Ishikawa (cell line): ENCODE results near the gene SERPINA6.

Experiments
- CREB1 ChIP-seq: IDR thresholded peaks from 2 replicates; pipeline ENCODE4 v1.6.1; 2012; ENCODE audit warnings: low read depth
- EGR1 ChIP-seq: IDR thresholded peaks from 2 replicates; pipeline ENCODE4 v1.6.1; 2012
- NFIC ChIP-seq: IDR thresholded peaks from 2 replicates; pipeline ENCODE4 v1.6.1; 2012
- TAF1 ChIP-seq: IDR thresholded peaks from 2 replicates; pipeline ENCODE4 v1.6.1; 2012; ENCODE audit warnings: low read depth, mild to moderate bottlenecking
- TCF12 ChIP-seq: IDR thresholded peaks from 2 replicates; pipeline ENCODE4 v1.6.1; 2012; ENCODE audit warnings: low read depth
- ZBTB7A ChIP-seq: IDR thresholded peaks from 2 replicates; pipeline ENCODE4 v1.6.1; 2012; ENCODE audit warnings: low read depth
- TF ChIP-seq, protein P1 (sequence below): IDR thresholded peaks from 2 replicates; pipeline ENCODE4 v1.6.1; 2012
- TF ChIP-seq, protein P2 (sequence below): IDR thresholded peaks from 2 replicates; pipeline ENCODE4 v1.6.1; 2012; ENCODE audit warnings: low read depth, mild to moderate bottlenecking

DNA sequence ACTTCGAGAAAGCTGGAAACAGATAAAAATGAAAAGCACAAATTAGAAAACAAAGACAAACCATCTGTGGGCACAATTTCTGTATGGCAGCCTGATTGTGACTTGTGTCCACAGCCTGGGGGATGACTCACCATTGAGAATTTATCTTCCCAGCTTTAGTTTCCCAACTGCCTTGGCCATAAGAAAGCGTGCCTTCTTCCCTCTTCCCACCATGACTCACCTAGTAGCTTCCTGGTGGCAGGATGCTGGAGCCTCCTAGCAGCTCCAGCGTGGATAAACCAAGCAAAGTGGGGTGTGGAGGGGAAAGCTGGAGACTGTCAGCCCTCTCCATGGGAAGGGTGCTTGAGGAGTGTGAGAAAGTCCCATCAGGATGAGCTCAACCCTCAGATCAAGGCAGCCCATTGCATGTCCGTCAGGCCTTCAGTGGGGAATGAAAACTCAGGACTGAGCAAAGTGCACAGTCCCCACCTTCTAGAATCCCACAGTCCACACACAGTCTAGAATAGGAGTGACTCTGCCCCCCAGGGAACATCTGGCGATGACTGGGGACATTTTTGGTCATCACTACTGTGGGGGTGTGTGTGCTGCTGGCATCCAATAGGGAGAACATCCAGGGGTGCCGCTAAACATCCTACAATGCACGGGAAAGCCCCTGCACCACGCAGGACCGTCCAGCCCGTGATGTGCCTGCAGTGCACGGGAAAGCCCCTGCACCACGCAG, 22.4 kb upstream of the SERPINA6 start:
- no peak for TF ChIP-seq ZBTB7A
- TF ChIP-seq NFIC, result no peak
- TF ChIP-seq, protein P1, sequence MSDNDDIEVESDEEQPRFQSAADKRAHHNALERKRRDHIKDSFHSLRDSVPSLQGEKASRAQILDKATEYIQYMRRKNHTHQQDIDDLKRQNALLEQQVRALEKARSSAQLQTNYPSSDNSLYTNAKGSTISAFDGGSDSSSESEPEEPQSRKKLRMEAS, result no peak
- TF ChIP-seq CREB1, result no peak
- no peak for TF ChIP-seq TCF12
- TF ChIP-seq EGR1, result no peak
- TF ChIP-seq TAF1, result no peak
- TF ChIP-seq, protein P2, sequence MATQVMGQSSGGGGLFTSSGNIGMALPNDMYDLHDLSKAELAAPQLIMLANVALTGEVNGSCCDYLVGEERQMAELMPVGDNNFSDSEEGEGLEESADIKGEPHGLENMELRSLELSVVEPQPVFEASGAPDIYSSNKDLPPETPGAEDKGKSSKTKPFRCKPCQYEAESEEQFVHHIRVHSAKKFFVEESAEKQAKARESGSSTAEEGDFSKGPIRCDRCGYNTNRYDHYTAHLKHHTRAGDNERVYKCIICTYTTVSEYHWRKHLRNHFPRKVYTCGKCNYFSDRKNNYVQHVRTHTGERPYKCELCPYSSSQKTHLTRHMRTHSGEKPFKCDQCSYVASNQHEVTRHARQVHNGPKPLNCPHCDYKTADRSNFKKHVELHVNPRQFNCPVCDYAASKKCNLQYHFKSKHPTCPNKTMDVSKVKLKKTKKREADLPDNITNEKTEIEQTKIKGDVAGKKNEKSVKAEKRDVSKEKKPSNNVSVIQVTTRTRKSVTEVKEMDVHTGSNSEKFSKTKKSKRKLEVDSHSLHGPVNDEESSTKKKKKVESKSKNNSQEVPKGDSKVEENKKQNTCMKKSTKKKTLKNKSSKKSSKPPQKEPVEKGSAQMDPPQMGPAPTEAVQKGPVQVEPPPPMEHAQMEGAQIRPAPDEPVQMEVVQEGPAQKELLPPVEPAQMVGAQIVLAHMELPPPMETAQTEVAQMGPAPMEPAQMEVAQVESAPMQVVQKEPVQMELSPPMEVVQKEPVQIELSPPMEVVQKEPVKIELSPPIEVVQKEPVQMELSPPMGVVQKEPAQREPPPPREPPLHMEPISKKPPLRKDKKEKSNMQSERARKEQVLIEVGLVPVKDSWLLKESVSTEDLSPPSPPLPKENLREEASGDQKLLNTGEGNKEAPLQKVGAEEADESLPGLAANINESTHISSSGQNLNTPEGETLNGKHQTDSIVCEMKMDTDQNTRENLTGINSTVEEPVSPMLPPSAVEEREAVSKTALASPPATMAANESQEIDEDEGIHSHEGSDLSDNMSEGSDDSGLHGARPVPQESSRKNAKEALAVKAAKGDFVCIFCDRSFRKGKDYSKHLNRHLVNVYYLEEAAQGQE, result no peak
